GM23248 (cell line): ENCODE results near the gene CCDC158. TPM values are rescaled to one million over a fixed set of nuclear protein-coding genes. Genes with fewer than 3 reads are reported as not detected.

Experiments used
- DNase-seq: peaks from one replicate; pipeline ENCODE4 v3.0.0-alpha.2; 2015
- H2AFZ ChIP-seq: fragments of 200-600 bp; sonication (generic); 2 replicates; pipeline ENCODE4 v1.6.1; 2016; ENCODE audit warnings: antibody characterized with exemption
- H3F3A ChIP-seq: fragments of 200-600 bp; sonication (generic); 2 replicates; pipeline ENCODE4 v1.6.1; 2016; ENCODE audit warnings: mild to moderate bottlenecking, antibody characterized with exemption, mixed run types; ENCODE audit not compliant: insufficient read depth
- H3K27ac ChIP-seq: fragments of 200-600 bp; sonication (generic); 2 replicates; pipeline ENCODE4 v1.5.1; 2016; ENCODE audit warnings: mild to moderate bottlenecking
- H3K27me3 ChIP-seq: fragments of 200-600 bp; sonication (generic); replicated peaks from 2 replicates; pipeline ENCODE4 v1.6.1; 2016; ENCODE audit warnings: mild to moderate bottlenecking; ENCODE audit not compliant: insufficient read depth
- H3K36me3 ChIP-seq: fragments of 200-600 bp; sonication (generic); 2 replicates; pipeline ENCODE4 v1.6.1; 2016; ENCODE audit warnings: low read depth, mild to moderate bottlenecking
- H3K4me1 ChIP-seq: fragments of 200-600 bp; sonication (generic); 2 replicates; pipeline ENCODE4 v1.6.1; 2016; ENCODE audit warnings: mild to moderate bottlenecking; ENCODE audit not compliant: insufficient read depth
- H3K4me2 ChIP-seq: fragments of 200-600 bp; sonication (generic); one replicate; pipeline ENCODE4 v1.6.1; 2016; ENCODE audit warnings: mild to moderate bottlenecking; ENCODE audit not compliant: unreplicated experiment
- H3K4me3 ChIP-seq: fragments of 200-600 bp; sonication (generic); 2 replicates; pipeline ENCODE4 v1.5.1; 2016; ENCODE audit warnings: mild to moderate bottlenecking
- H3K79me2 ChIP-seq: fragments of 200-600 bp; sonication (generic); 2 replicates; pipeline ENCODE4 v1.6.1; 2016; ENCODE audit warnings: mild to moderate bottlenecking; ENCODE audit not compliant: insufficient read depth
- H3K9ac ChIP-seq: fragments of 200-600 bp; sonication (generic); 2 replicates; pipeline ENCODE4 v1.6.1; 2016; ENCODE audit warnings: mild to moderate bottlenecking
- H3K9me2 ChIP-seq: fragments of 200-600 bp; sonication (generic); 2 replicates; pipeline ENCODE4 v1.6.1; 2016; ENCODE audit warnings: mixed run types, mild to moderate bottlenecking, moderate library complexity; ENCODE audit not compliant: insufficient read depth
- H3K9me3 ChIP-seq: fragments of 200-600 bp; sonication (generic); one replicate; pipeline ENCODE4 v1.6.1; 2017; ENCODE audit warnings: low read depth
- H4K20me1 ChIP-seq: fragments of 200-600 bp; sonication (generic); 2 replicates; pipeline ENCODE4 v1.6.0; 2016; ENCODE audit not compliant: insufficient read depth
- EZH2 ChIP-seq: fragments of 200-600 bp; sonication (generic); IDR thresholded peaks from 2 replicates; pipeline ENCODE4 v1.6.1; 2018; ENCODE audit warnings: antibody characterized with exemption, mild to moderate bottlenecking; ENCODE audit not compliant: insufficient read depth, poor library complexity, severe bottlenecking
- EZH2phosphoT487 ChIP-seq: fragments of 200-600 bp; sonication (generic); IDR thresholded peaks from 2 replicates; pipeline ENCODE4 v1.6.1; 2018; ENCODE audit warnings: antibody characterized with exemption, moderate library complexity, mild to moderate bottlenecking, low read depth; ENCODE audit not compliant: insufficient read depth
- WGBS, 2 experiments: methylation state at CpG; one replicate each; pipeline ENCODE4 v1.1.6; 2015 to 2017; ENCODE audit warnings: low lambda C conversion rate in 2 of 2, low coverage in 1 of 2; ENCODE audit errors: missing lambda C conversion rate in 2 of 2; 5-methylcytosine and 5-hydroxymethylcytosine counted together
- in situ Hi-C: fragments of 300-500 bp; cut with MboI; formaldehyde crosslinking; loops from 2 replicates; pipeline ENCODE4 v1.15.0; 2020
- polyA plus RNA-seq: library from polyadenylated mRNA; unstranded; fragments of >200 nt; fragmentation: Nextera tagmentation; extraction: Ambion mirVana; gene quantifications from 2 replicates; pipeline ENCODE4 v1.2.1, GENCODE V29; 2016
- total RNA-seq: library from RNA; depleted of rRNA; stranded (reverse); fragments of >200 nt; shearing (Covaris generic); gene quantifications from 2 replicates; pipeline ENCODE4 v1.2.3, GENCODE V29; 2014

CCDC158 gene
- total and polyA plus RNA-seq, 2 experiments from 2014 or later = 0.14 TPM; not detected in 1

DNA sequence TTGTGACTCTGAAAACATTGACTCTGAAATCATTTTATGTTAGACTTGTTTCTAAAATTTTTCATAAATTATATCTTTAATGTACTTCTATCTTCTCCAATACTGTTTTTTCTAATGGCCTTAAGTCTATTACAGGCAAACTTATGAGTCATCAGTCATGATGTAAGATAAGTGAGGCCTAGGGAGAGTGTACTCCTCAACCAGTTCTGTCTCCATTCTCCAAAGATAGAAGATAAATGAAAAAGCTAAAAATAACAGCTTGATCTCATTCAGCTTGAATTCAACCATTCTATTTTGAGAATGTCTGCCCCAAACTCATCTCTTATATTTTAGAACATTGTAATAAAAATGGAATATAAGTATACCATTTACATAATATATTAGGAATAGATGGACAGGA is 79.9 kb downstream of the CCDC158 start:
- no peaks in the 10 kb centered on the region for H3F3A ChIP-seq
- H3K79me2 ChIP-seq = no peaks in the 10 kb centered on the region
- no peak overlapping the region for H2AFZ ChIP-seq
- no peaks in the 10 kb centered on the region for H3K9me3 ChIP-seq
- no peak overlapping the region for H3K27ac ChIP-seq
- H3K27me3 ChIP-seq = 0 out of 2 replicates have a peak, but pooled peaks cover 3% of the 10 kb centered on the region
- H3K9ac ChIP-seq = no peak overlapping the region
- no peaks in the 10 kb centered on the region for H3K36me3 ChIP-seq
- peaks cover 10% of the 10 kb centered on the region; the same call in 1 of the 2 replicates for H3K4me1 ChIP-seq
- no peak overlapping the region for H3K4me3 ChIP-seq
- in situ Hi-C loops = no loop called here
- peak; percentile 78 for DNase-seq
- TF ChIP-seq EZH2 (no peak), EZH2phosphoT487 (no peak)
- H4K20me1 ChIP-seq = no peaks in the 10 kb centered on the region
- no peaks in the 10 kb centered on the region for H3K9me2 ChIP-seq
- no peak overlapping the region for H3K4me2 ChIP-seq

DNA sequence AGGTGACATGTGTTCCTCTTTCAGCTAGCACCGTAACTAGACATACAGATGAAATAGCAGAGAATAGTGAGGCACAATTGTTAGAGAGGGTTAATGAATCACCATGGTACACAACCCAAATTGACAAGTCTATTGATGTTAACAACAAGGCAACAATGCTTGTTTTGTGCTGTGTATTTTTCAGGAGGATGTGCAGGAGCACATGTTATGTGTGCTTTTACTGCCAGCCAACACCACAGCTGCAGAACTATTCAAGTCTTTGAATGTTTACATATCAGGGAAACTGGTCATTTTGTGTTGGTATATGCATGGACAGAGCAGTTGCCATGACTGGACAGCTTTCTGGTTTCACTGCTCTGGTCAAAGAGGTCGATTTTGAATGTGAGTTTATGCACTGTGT is 81.6 kb downstream of the CCDC158 start:
- Histone ChIP-seq H3K36me3 (no peaks in the 10 kb centered on the region), H3K9me3 (no peaks in the 10 kb centered on the region), H3K9ac (no peak overlapping the region), H3K4me3 (no peak overlapping the region), H4K20me1 (no peaks in the 10 kb centered on the region), H3K27ac (no peak overlapping the region), H3K27me3 (no peaks in the 10 kb centered on the region), H3K4me2 (no peak overlapping the region), H3K4me1 (peaks cover 10% of the 10 kb centered on the region; the same call in 1 of the 2 replicates), H3K79me2 (no peaks in the 10 kb centered on the region), H2AFZ (no peak overlapping the region), H3K9me2 (no peaks in the 10 kb centered on the region), H3F3A (no peaks in the 10 kb centered on the region)
- TF ChIP-seq EZH2 (no peak), EZH2phosphoT487 (no peak)
- peak; percentile 4 for DNase-seq
- in situ Hi-C loops = no loop called here
- 30 to 35% methylated on average over 2 of the region's 2 CpGs for WGBS, 2 experiments

DNA sequence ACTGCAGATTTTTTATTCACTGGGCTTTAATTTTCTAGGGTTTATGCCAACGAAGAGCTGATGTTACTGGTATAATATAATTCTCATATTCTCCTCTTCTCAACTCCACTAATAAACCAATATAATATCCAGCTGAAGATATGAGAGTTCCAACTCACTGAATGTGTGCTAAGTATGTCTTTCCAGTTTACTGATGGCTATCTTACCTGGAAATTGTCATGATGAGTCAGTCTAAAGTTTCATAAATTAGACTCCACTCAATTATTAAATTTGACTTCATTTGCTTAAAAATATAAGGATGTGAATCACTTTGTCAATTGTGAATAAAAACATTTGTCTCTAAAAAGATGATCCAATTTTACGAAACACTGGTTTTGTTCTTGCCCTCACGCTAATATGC is 86.1 kb downstream of the CCDC158 start:
- no peak overlapping the region for H3K4me3 ChIP-seq
- no peaks in the 10 kb centered on the region for H3F3A ChIP-seq
- H3K79me2 ChIP-seq = no peaks in the 10 kb centered on the region
- H4K20me1 ChIP-seq = no peaks in the 10 kb centered on the region
- H3K4me1 ChIP-seq = no peaks in the 10 kb centered on the region
- DNase-seq = no peak
- TF ChIP-seq EZH2 = no peak
- no peak for TF ChIP-seq EZH2phosphoT487
- WGBS, 2 experiments = 61 to 62% methylated on average over 3 of the region's 3 CpGs
- no peaks in the 10 kb centered on the region for H3K9me3 ChIP-seq
- no peaks in the 10 kb centered on the region for H3K36me3 ChIP-seq
- no peak overlapping the region for H3K9ac ChIP-seq
- H3K27me3 ChIP-seq = no peaks in the 10 kb centered on the region; the same call in 1 of the 2 replicates
- H3K4me2 ChIP-seq = no peak overlapping the region
- no peaks in the 10 kb centered on the region for H3K9me2 ChIP-seq
- no peak overlapping the region for H3K27ac ChIP-seq
- in situ Hi-C loops = no loop called here
- H2AFZ ChIP-seq = no peak overlapping the region

DNA sequence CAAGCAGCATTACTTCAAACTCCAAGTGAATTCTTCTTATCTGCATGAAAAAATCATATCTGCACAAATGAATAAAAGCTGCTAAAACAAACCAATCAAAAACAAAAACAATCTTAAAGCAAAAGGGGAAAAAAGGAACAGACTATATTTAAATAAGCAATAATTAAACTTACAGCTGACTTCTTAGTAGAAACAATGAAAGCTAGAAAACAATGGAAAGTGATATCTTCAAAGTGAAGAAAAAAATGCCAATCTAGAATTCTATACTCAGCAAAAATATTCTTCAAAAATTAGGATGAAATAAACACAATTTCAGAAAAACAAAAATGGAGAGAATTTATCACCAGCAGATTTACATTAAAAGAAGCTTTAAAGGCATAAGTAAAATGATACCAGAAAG is 94.4 kb downstream of the CCDC158 start:
- H3K9me2 ChIP-seq = no peaks in the 10 kb centered on the region
- DNase-seq = no peak
- H3K79me2 ChIP-seq = no peaks in the 10 kb centered on the region
- no peak overlapping the region for H2AFZ ChIP-seq
- H3K4me1 ChIP-seq = no peaks in the 10 kb centered on the region
- H3F3A ChIP-seq = no peaks in the 10 kb centered on the region
- in situ Hi-C loops = no loop called here
- no peak for TF ChIP-seq EZH2phosphoT487
- TF ChIP-seq EZH2 = no peak
- H3K27ac ChIP-seq = no peak overlapping the region
- H3K36me3 ChIP-seq = no peaks in the 10 kb centered on the region
- H3K4me3 ChIP-seq = no peak overlapping the region
- no peaks in the 10 kb centered on the region for H4K20me1 ChIP-seq
- H3K9me3 ChIP-seq = no peaks in the 10 kb centered on the region
- H3K4me2 ChIP-seq = no peak overlapping the region
- H3K27me3 ChIP-seq = no peaks in the 10 kb centered on the region; the same call in 1 of the 2 replicates
- H3K9ac ChIP-seq = no peak overlapping the region

DNA sequence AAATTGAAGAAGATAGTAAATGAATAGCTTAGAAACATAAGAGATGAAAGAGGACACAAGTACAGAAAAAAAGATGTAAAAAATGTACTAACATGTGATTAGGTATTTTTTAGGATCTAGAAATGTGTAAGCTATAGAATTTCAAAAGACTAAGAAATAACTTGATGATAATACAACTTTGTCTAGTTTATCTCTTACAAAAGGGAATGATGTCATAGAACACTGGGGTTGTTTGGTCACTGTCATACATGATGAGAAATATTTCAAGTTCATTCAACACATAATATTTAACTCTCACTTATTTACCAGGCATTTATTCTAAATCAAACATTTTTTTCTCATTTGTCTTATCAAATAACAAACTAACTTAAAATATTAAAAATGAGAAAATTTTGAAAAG is 95.9 kb downstream of the CCDC158 start:
- Histone ChIP-seq H3K79me2 (no peaks in the 10 kb centered on the region), H3K36me3 (no peaks in the 10 kb centered on the region), H3K9me2 (no peaks in the 10 kb centered on the region), H3K4me1 (no peaks in the 10 kb centered on the region), H3K27ac (no peak overlapping the region), H4K20me1 (no peaks in the 10 kb centered on the region), H3K4me3 (no peak overlapping the region), H3K4me2 (no peak overlapping the region), H3K9ac (no peak overlapping the region), H3F3A (no peaks in the 10 kb centered on the region), H3K27me3 (no peaks in the 10 kb centered on the region; the same call in 1 of the 2 replicates), H3K9me3 (no peaks in the 10 kb centered on the region), H2AFZ (no peak overlapping the region)
- TF ChIP-seq EZH2phosphoT487 (no peak), EZH2 (no peak)
- in situ Hi-C loops = no loop called here
- DNase-seq = no peak
